Activated T-helper 1 cell treated with anti-CD3 and anti-CD28 coated beads, Interleukin-12 subunit alpha, Interleukin-12 subunit beta, Interleukin-2, Interleukin-4 antibody, amounts not matched to agents 30 ng/mL and 10 ng/mL and 1 ng/mL, durations not matched to agents 14 hours and 24 hours and 36 hours (primary cell): ENCODE measurements around the gene PELI1. TPM values are rescaled to one million over a fixed set of nuclear protein-coding genes. Genes with fewer than 3 reads are reported as not detected.
A peak's percentile ranks its signal among the peaks of the same experiment; 100 is the strongest.

ENCODE experiments used
- DNase-seq: peaks from one replicate; pipeline ENCODE4 v3.0.0; 2021; ENCODE audit warnings: low spot score
- H3K27ac Mint-ChIP-seq: one replicate; pipeline ENCODE4 v1.8.0; 2021; ENCODE audit warnings: mild to moderate bottlenecking, mixed read lengths
- H3K27me3 Mint-ChIP-seq: one replicate; pipeline ENCODE4 v1.8.0; 2022; ENCODE audit warnings: mild to moderate bottlenecking, moderate library complexity, mixed read lengths; ENCODE audit not compliant: insufficient read depth
- H3K36me3 Mint-ChIP-seq: one replicate; pipeline ENCODE4 v1.8.0; 2021; ENCODE audit warnings: low read depth, mixed read lengths
- H3K4me1 Mint-ChIP-seq: one replicate; pipeline ENCODE4 v1.8.0; 2021; ENCODE audit warnings: low read depth, mixed read lengths
- H3K4me3 Mint-ChIP-seq: one replicate; pipeline ENCODE4 v1.8.0; 2021; ENCODE audit warnings: mild to moderate bottlenecking, moderate library complexity, mixed read lengths
- H3K9me3 Mint-ChIP-seq: one replicate; pipeline ENCODE4 v1.8.0; 2021; ENCODE audit warnings: mixed read lengths
- intact Hi-C: fragments of 100-400 bp; cut with micrococcal nuclease; formaldehyde crosslinking; loops from one replicate; pipeline ENCODE4 v1.15.1; 2024
- total RNA-seq: library from RNA; stranded (reverse); gene quantifications from 2 replicates; pipeline ENCODE4 v1.2.3, GENCODE V29; 2022

PELI1 gene, protein sequence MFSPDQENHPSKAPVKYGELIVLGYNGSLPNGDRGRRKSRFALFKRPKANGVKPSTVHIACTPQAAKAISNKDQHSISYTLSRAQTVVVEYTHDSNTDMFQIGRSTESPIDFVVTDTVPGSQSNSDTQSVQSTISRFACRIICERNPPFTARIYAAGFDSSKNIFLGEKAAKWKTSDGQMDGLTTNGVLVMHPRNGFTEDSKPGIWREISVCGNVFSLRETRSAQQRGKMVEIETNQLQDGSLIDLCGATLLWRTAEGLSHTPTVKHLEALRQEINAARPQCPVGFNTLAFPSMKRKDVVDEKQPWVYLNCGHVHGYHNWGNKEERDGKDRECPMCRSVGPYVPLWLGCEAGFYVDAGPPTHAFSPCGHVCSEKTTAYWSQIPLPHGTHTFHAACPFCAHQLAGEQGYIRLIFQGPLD
- 47.1 and 50.4 TPM in 2 replicates for total RNA-seq

DNA sequence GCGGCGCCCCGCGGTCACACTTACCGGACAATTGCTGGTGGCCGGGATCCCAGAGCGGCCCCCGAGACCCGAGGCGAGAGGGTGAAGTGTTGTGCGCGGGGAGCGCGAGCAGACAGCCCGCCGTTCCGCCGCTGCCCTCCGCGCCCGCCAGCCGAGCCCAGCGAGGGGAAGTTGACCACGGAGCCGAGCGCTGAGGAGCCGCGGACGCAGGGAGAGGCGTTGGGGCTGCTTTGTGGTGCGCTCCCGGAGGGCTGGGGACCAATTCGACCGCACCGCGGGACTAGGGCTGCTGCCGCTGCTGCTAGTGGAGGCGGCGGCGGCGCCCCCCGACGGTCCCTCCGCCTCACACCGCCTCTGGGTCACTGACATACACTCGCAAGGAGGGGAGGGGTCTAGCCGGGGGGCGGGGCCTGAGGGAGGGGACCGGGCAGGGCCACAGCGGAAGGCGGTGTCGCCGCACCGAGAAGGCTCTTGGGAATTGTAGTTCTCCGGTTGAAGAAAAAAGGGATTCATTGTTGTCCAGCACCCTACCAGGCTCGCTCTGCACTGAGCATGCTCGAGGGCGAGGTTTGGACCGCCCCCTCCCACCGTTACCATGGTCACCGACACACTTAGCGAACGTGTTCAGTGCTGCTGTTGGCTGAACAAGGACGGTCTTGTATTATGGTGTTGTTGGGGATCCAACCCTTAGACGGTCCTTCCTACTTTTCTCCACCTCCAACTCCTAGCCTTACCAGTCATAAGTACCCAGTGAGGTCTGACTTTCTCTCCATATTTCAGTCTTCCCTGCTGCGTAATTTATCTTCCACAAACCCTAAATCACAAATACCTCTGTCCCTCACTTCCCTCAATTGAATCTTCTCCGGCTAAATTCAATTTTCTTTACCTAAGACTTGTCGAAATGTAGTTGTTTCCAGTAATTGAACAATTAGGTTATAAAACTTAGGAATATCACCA lies at the start of gene PELI1:
Gene PELI1, minus strand, starts transcription at position 364 of the 957 bp plus-strand sequence. CDS start 36,110 bp downstream, outside the sequence.
- H3K36me3 Mint-ChIP-seq: peaks cover 21% of the 10 kb centered on the region
- H3K27me3 Mint-ChIP-seq: peaks cover 3% of the 10 kb centered on the region
- intact Hi-C loops: loop anchor here (1.0 to 10.0 kb wide), 10 partner anchors 22 to 840 kb away; partner anchors contain the start of genes AFTPH, MDH1, SLC1A4 and UGP2
- H3K4me1 Mint-ChIP-seq: peaks cover 28% of the 10 kb centered on the region
- no peaks in the 10 kb centered on the region for H3K9me3 Mint-ChIP-seq
- H3K4me3 Mint-ChIP-seq: peak within 1 kb of the TSS; percentile 98
- DNase-seq: peak; percentile 90
- H3K27ac Mint-ChIP-seq: peak within 1 kb of the TSS; percentile 97

DNA sequence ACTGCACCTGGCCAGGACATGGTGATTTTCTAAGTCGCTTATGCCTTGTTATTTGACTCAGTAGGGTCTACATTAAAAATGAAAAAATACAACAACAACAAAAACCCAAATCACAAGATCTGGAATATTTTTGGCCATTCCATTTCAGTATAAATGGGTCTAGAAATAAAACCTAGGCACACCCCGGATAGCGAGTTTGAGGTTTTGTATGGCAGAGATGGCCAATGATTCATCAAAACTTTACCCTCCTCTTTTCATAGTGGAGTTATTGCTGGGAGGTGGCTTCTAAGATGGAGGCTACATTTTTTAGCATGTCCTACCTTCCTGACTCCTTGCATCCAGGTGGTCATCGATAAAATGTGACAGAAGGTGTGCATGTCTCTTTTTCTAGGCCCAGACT lies 49.3 kb upstream of the PELI1 start:
- Mint-ChIP-seq H3K27ac (no peak overlapping the region), H3K27me3 (peaks cover 9% of the 10 kb centered on the region), H3K36me3 (peaks cover 3% of the 10 kb centered on the region), H3K9me3 (peaks cover 5% of the 10 kb centered on the region), H3K4me3 (no peak overlapping the region), H3K4me1 (peaks cover 42% of the 10 kb centered on the region)
- intact Hi-C loops: no loop called here
- DNase-seq: no peak

DNA sequence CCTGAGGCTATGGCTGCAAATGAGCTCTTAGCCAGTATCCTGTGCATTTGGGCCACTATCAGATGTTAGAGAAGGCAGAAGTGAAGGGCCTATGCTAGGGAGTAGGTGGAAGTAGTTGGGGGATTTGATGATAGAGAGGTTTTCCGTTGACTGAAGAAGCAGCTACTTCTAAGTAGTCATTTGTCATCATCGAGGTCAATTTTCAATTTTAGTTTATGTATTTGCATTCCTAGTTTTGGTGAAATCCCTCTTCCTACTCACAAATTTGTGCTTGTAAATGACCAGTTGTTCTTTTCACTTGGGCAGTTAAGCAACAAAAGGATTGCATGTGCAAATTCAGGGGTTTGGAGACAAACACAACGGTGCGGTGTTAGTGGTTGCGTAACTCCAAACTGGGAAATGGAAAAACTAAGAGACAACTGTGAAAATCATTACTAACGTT lies 48.5 kb upstream of the PELI1 start:
- intact Hi-C loops: no loop called here
- peaks cover 9% of the 10 kb centered on the region for H3K27me3 Mint-ChIP-seq
- peaks cover 2% of the 10 kb centered on the region for H3K36me3 Mint-ChIP-seq
- H3K9me3 Mint-ChIP-seq: peaks cover 5% of the 10 kb centered on the region
- peaks cover 41% of the 10 kb centered on the region for H3K4me1 Mint-ChIP-seq
- H3K27ac Mint-ChIP-seq: no peak overlapping the region
- no peak overlapping the region for H3K4me3 Mint-ChIP-seq
- no peak for DNase-seq

DNA sequence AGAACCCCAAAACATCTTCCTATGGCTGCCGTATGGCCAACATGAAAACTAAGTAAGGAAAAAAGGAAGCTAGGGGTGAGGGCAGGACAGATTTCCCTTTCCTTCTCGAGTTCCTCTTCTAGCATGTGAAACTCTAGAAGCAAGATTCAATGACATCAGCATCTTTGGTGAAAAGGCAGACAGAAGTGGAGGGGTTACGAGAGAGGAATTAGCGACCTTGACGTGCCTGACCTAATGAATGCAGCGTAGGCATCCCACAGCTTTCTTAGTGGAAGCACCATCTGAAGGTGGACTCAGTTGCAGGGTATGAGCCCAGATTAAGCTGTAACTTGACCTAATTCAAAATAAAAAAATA lies 47.9 kb upstream of the PELI1 start:
- Mint-ChIP-seq H3K36me3 (no peaks in the 10 kb centered on the region), H3K27ac (no peak overlapping the region), H3K4me1 (peaks cover 39% of the 10 kb centered on the region), H3K4me3 (no peak overlapping the region), H3K9me3 (peaks cover 5% of the 10 kb centered on the region), H3K27me3 (peaks cover 9% of the 10 kb centered on the region)
- intact Hi-C loops: no loop called here
- DNase-seq: no peak

- Mint-ChIP-seq H3K9me3 (peaks cover 5% of the 10 kb centered on the region), H3K4me3 (no peak overlapping the region), H3K36me3 (peaks cover 2% of the 10 kb centered on the region), H3K27me3 (peaks cover 17% of the 10 kb centered on the region), H3K4me1 (peaks cover 45% of the 10 kb centered on the region), H3K27ac (no peak overlapping the region)
- no peak for DNase-seq
- intact Hi-C loops: no loop called here
Measured at GRCh38 chr2:64189586-64189985, 45.4 kb upstream of the PELI1 start.

- Mint-ChIP-seq H3K27ac (no peak overlapping the region), H3K4me3 (no peak overlapping the region), H3K27me3 (peaks cover 17% of the 10 kb centered on the region), H3K4me1 (peaks cover 45% of the 10 kb centered on the region), H3K36me3 (peaks cover 2% of the 10 kb centered on the region), H3K9me3 (peaks cover 5% of the 10 kb centered on the region)
- DNase-seq: no peak
- intact Hi-C loops: no loop called here
Measured at GRCh38 chr2:64189167-64189566, 44.9 kb upstream of the PELI1 start.

GRCh38 chr2:64186699-64187605 lies 42.7 kb upstream of the PELI1 start:
- Mint-ChIP-seq H3K27me3 (peaks cover 13% of the 10 kb centered on the region), H3K27ac (no peak overlapping the region), H3K4me1 (peaks cover 39% of the 10 kb centered on the region), H3K9me3 (no peaks in the 10 kb centered on the region), H3K36me3 (peaks cover 4% of the 10 kb centered on the region), H3K4me3 (no peak overlapping the region)
- intact Hi-C loops: no loop called here
- DNase-seq: no peak

GRCh38 chr2:64179582-64180321 lies 35.5 kb upstream of the PELI1 start:
- Mint-ChIP-seq H3K27me3 (peaks cover 2% of the 10 kb centered on the region), H3K27ac (peak overlapping the region; percentile 43), H3K9me3 (no peaks in the 10 kb centered on the region), H3K4me3 (no peak overlapping the region), H3K4me1 (peaks cover 30% of the 10 kb centered on the region), H3K36me3 (peaks cover 5% of the 10 kb centered on the region)
- peak; percentile 12 for DNase-seq
- intact Hi-C loops: loop anchor here (2.0 kb wide), 1 partner anchor 25 kb away; no protein-coding TSS in a partner anchor

- intact Hi-C loops: no loop called here
- no peak overlapping the region for H3K4me3 Mint-ChIP-seq
- DNase-seq: no peak
- no peak overlapping the region for H3K27ac Mint-ChIP-seq
- peaks cover 5% of the 10 kb centered on the region for H3K36me3 Mint-ChIP-seq
- no peaks in the 10 kb centered on the region for H3K9me3 Mint-ChIP-seq
- no peaks in the 10 kb centered on the region for H3K27me3 Mint-ChIP-seq
- H3K4me1 Mint-ChIP-seq: peaks cover 30% of the 10 kb centered on the region
Measured at GRCh38 chr2:64177315-64177714, 33.1 kb upstream of the PELI1 start.

DNA sequence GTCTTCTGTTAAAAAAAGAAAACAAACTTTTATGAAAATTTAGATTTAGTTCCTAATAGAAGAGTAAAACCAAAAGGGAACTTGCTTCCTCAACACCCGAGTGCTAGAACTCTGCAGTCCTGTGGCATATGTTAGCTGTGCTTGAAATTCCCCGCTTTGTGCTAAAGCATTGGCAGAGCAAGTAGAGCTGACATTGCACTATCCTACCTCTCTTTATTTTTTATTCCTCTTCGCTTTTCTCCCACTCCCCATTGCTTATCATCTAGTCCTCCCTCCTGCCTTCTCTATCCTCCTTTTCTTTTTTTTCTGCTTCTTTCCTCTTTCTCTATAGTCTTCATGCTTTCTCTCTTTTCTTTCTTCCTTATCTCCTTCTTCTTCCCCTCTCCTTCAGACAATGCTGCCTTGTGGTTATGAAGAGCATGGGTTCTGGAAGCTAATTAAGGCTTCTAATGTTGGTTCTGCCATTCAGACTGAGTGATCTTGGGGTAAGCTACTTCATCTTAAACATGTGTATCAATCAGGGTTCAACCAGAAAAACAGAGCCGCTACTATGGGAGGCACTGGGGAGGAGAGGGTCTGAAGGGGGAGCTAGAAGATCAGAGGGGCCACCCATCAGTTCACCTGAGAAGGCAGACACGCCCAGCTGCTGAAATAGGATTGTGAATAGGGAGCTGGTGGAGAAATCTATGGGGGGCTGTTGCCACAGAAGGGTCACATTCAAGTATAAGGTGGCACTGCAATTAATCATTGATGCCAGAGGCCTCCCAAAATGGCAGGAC lies 31.4 kb upstream of the PELI1 start:
- Mint-ChIP-seq H3K4me3 (no peak overlapping the region), H3K36me3 (no peaks in the 10 kb centered on the region), H3K27ac (no peak overlapping the region), H3K27me3 (no peaks in the 10 kb centered on the region), H3K4me1 (peaks cover 16% of the 10 kb centered on the region), H3K9me3 (no peaks in the 10 kb centered on the region)
- intact Hi-C loops: no loop called here
- no peak for DNase-seq
